Heart right ventricle (tissue), 16 donors: Measurements from ENCODE around the gene KLHL10. TPM values are rescaled to one million over a fixed set of nuclear protein-coding genes. Genes with fewer than 3 reads are reported as not detected.
A peak's percentile ranks its signal among the peaks of the same experiment; 100 is the strongest.
"Not testable (repeated sequence)": the region's sequence is repeated elsewhere in the genome, so short reads cannot be mapped to it uniquely, and the experiment has no call there.

Source experiments
- ATAC-seq, 8 donors: fragments of 200-7000 bp; cut with Tn5 transposase; one replicate each; pipeline ENCODE4 v1.9.1; 2020; ENCODE audit warnings: mild to moderate bottlenecking in 8 of 8, moderate library complexity in 8 of 8, moderate number of reproducible peaks in 1 of 8
- DNase-seq, 2 donors: peaks; one replicate each; pipeline ENCODE4 v3.0.0-alpha.2; 2020
- H3K27ac ChIP-seq, 10 donors: fragments of 200-600 bp; sonication (generic) in 2 of 10; one replicate each; pipeline versions ENCODE4 v1.5.0 to v1.8.0; 2020 to 2022; ENCODE audit warnings: mild to moderate bottlenecking in 3 of 10
- H3K27me3 ChIP-seq, 7 donors: fragments of 200-600 bp; one replicate each; pipeline ENCODE4 v1.8.0; 2021 to 2022; ENCODE audit warnings: mild to moderate bottlenecking in 2 of 7
- H3K36me3 ChIP-seq, 9 donors: fragments of 200-600 bp; sonication (generic) in 1 of 9; one replicate each; pipeline versions ENCODE4 v1.5.0 to v1.8.0; 2020 to 2022; ENCODE audit warnings: mild to moderate bottlenecking in 2 of 9
- H3K4me1 ChIP-seq, 9 donors: fragments of 200-600 bp; sonication (generic) in 1 of 9; one replicate each; pipeline versions ENCODE4 v1.5.0 to v1.8.0; 2020 to 2022; ENCODE audit warnings: mild to moderate bottlenecking in 4 of 9
- H3K4me3 ChIP-seq, 10 donors: fragments of 200-600 bp; sonication (generic) in 2 of 10; one replicate each; pipeline versions ENCODE4 v1.5.0 to v1.8.0; 2020 to 2022; ENCODE audit warnings: mild to moderate bottlenecking in 7 of 10, moderate library complexity in 2 of 10
- H3K9me3 ChIP-seq, 11 donors: fragments of 200-600 bp in 10 of 11; sonication (generic) in 2 of 11; one replicate each; pipeline versions ENCODE4 v1.5.0 to v1.8.0; 2013 to 2022; ENCODE audit warnings: mild to moderate bottlenecking in 2 of 11, control low read depth in 1 of 11, moderate library complexity in 1 of 11
- CTCF ChIP-seq, 9 donors: fragments of 200-600 bp; sonication (generic) in 2 of 9; IDR thresholded peaks; one replicate each; pipeline versions ENCODE4 v1.5.0 to v1.8.0; 2021 to 2022; ENCODE audit warnings: antibody characterized with exemption in 9 of 9, mild to moderate bottlenecking in 5 of 9, moderate library complexity in 1 of 9
- WGBS, 2 donors: extraction: QIAGEN DNeasy Blood & Tissue Kit; methylation state at CpG; one replicate each; pipeline ENCODE4 v1.1.7; 2013; ENCODE audit warnings: inconsistent platforms in 1 of 2; 5-methylcytosine and 5-hydroxymethylcytosine counted together
- intact Hi-C, 10 donors: fragments of 100-400 bp; cut with DNase I; formaldehyde crosslinking; loops; one replicate each; pipeline versions ENCODE4 v1.11.1 to v1.14.2; 2022
- polyA plus RNA-seq, 2 donors: library from polyadenylated mRNA; stranded (reverse); fragments of 200-250 nt; gene quantifications; one replicate each; pipeline ENCODE4 v1.2.3, GENCODE V29; 2013
- total RNA-seq, 10 donors: library from RNA; stranded (reverse); fragmentation: NEBNext Ultra II Directional in 3 of 10; extraction: Animal tissue kit (Norgen Biotek cat#: 25700) in 3 of 10; gene quantifications; one replicate each; pipeline versions ENCODE4 v1.2.1 to v1.2.4, GENCODE V29; 2021 to 2023
- donor health status: Arrhythmogenic right ventricular cardiomyopathy.
- donor health status: ischemic (EF 13 %, LVEDD 7.1; RV severe dilation, severe dysfunction).
- donor health status: healthy with polysubstance abuse.
- donor health status: DM: no; HTN: yes; CAD: no.
- donor health status: DM: no; HTN: no; CAD: no.
- donor health status: ischemic (EF 25% LVEDD 6.9; RV normal size, moderate dysfunction).
- donor health status: ischemic (EF 25% LVEDD 5.7; RV mildly dilated, moderate dysfunction).
- donor health status: healthy.
- donor health status: DM: yes; HTN: yes; CAD: no.
- donor health status: Ischemic cardiomyopathy.
- donor health status: ischemic (EF 35%, LVEDD 5.7; RV mildly dilated, moderate dysfunction).
- donor health status: nonischemic (EF 11% LVEDD 7.7; RV severe dilation, severe dysfunction).
- donor health status: DM: yes; HTN: yes; CAD: no.
- donor health status: PGD.
- donor health status: ischemic (EF 29% LVEDD 5.4; RV normal size, mild dysfunction).
- donor health status: nonischemic (EF 23%, LVEDD 6.1; RV moderate dilation, normal function).

Gene KLHL10
- total and polyA plus RNA-seq, 12 donors: 0.01 to 0.25 (median 0.16) TPM; not detected in 7

GRCh38 chr17:41870627-41871026 is 33.0 kb downstream of the KLHL10 start:
- intact Hi-C loops: loop anchor here in 1 of 10 donors (5.0 kb wide), 1 partner anchor 52 kb away; no protein-coding TSS in a partner anchor
- peaks cover 0 to 5% (median 0%) of the 10 kb centered on the region in 9 donors for H3K4me1 ChIP-seq

GRCh38 chr17:41871789-41872188 is 34.2 kb downstream of the KLHL10 start:
- ATAC-seq (no peak), DNase-seq (no peak)
- Histone ChIP-seq H3K4me3 (no peak overlapping the region), H3K27me3 (no peaks in the 10 kb centered on the region), H3K9me3 (no peaks in the 10 kb centered on the region), H3K27ac (no peak overlapping the region), H3K36me3 (peaks cover 0 to 92% (median 25%) of the 10 kb centered on the region in 9 donors), H3K4me1 (no peaks in the 10 kb centered on the region)
- intact Hi-C loops: loop anchor here in 1 of 10 donors (5.0 kb wide), 1 partner anchor 51 kb away; no protein-coding TSS in a partner anchor
- WGBS, 2 donors: 91 to 95% methylated on average over 10 of the region's 10 CpGs
- no peak for TF ChIP-seq CTCF (IDR thresholded peaks at IDR 0.05)

More at GRCh38 chr17:41870627-41871026, 33.0 kb downstream of the KLHL10 start:
- 70 to 74% methylated on average over 7 of the region's 7 CpGs for WGBS, 2 donors
- DNase-seq: no peak
- ATAC-seq: peak in 3 of 8 donors; percentile 25 to 41 (median 39)
- Histone ChIP-seq H3K27me3 (no peaks in the 10 kb centered on the region), H3K27ac (no peak overlapping the region), H3K4me3 (no peak overlapping the region), H3K36me3 (peaks cover 0 to 87% (median 25%) of the 10 kb centered on the region in 9 donors), H3K9me3 (no peaks in the 10 kb centered on the region)
- TF ChIP-seq CTCF (IDR thresholded peaks at IDR 0.05): no peak

GRCh38 chr17:41873559-41874292 is 36.1 kb downstream of the KLHL10 start:
- intact Hi-C loops: loop anchor here in 1 of 10 donors (5.0 kb wide), 1 partner anchor 49 kb away; no protein-coding TSS in a partner anchor
- TF ChIP-seq CTCF (IDR thresholded peaks at IDR 0.05): no peak
- no peaks in the 10 kb centered on the region for H3K9me3 ChIP-seq
- H3K27ac ChIP-seq: no peak overlapping the region
- H3K27me3 ChIP-seq: no peaks in the 10 kb centered on the region
- ATAC-seq (peak in 1 of 8 donors; percentile 14), DNase-seq (no peak)
- peaks cover 0 to 92% (median 43%) of the 10 kb centered on the region in 9 donors for H3K36me3 ChIP-seq
- no peaks in the 10 kb centered on the region for H3K4me1 ChIP-seq
- no peak overlapping the region for H3K4me3 ChIP-seq
- 98% methylated on average over 10 of the region's 10 CpGs for WGBS, 2 donors

- H3K27ac ChIP-seq, DNase-seq, ATAC-seq, H3K27me3 ChIP-seq, H3K9me3 ChIP-seq, H3K4me3 ChIP-seq, H3K4me1 ChIP-seq: not testable (repeated sequence)
- peaks cover 0 to 92% (median 46%) of the 10 kb centered on the region in 9 donors for H3K36me3 ChIP-seq
- 98% methylated on average over 6 to 9 of the region's 9 CpGs for WGBS, 2 donors
- intact Hi-C loops: loop anchor here in 1 of 10 donors (5.0 kb wide), 1 partner anchor 48 kb away; no protein-coding TSS in a partner anchor
These were observed 36.7 kb downstream of the KLHL10 start for GRCh38 chr17:41874293-41874670.

GRCh38 chr17:41880130-41880529 is 42.5 kb downstream of the KLHL10 start:
- TF ChIP-seq CTCF (IDR thresholded peaks at IDR 0.05): no peak
- no peaks in the 10 kb centered on the region for H3K4me1 ChIP-seq
- no peak for ATAC-seq
- H3K9me3 ChIP-seq: no peaks in the 10 kb centered on the region
- H3K27me3 ChIP-seq: no peaks in the 10 kb centered on the region
- peaks cover 0 to 92% (median 58%) of the 10 kb centered on the region in 9 donors for H3K36me3 ChIP-seq
- H3K4me3 ChIP-seq: no peak overlapping the region
- WGBS, 2 donors: 91 to 94% methylated on average over 4 of the region's 4 CpGs
- no peak for DNase-seq
- H3K27ac ChIP-seq: no peak overlapping the region
- intact Hi-C loops: no loop called here
